AG10803 (cell line): ENCODE measurements around the gene ZXDB.
"Not testable (repeated sequence)": the region's sequence is repeated elsewhere in the genome, so short reads cannot be mapped to it uniquely, and the experiment has no call there.

Experiments used
- DNase-seq: peaks from one replicate; pipeline ENCODE4 v3.0.0; 2010; ENCODE audit warnings: low read depth
- H3K4me3 ChIP-seq: 2 replicates; pipeline ENCODE4 v1.5.1; 2011; ENCODE audit warnings: mild to moderate bottlenecking, low read length, control low read depth
- CTCF ChIP-seq: conservative IDR thresholded peaks from 2 replicates; pipeline ENCODE4 v1.5.1; 2011; ENCODE audit warnings: mild to moderate bottlenecking, low read length, control low read depth, inconsistent platforms

Gene ZXDB

GRCh38 chrX:57587607-57588006, 4.2 kb upstream of the ZXDB start:
- no peak overlapping the region for H3K4me3 ChIP-seq
- no peak for TF ChIP-seq CTCF
- DNase-seq: no peak

DNA sequence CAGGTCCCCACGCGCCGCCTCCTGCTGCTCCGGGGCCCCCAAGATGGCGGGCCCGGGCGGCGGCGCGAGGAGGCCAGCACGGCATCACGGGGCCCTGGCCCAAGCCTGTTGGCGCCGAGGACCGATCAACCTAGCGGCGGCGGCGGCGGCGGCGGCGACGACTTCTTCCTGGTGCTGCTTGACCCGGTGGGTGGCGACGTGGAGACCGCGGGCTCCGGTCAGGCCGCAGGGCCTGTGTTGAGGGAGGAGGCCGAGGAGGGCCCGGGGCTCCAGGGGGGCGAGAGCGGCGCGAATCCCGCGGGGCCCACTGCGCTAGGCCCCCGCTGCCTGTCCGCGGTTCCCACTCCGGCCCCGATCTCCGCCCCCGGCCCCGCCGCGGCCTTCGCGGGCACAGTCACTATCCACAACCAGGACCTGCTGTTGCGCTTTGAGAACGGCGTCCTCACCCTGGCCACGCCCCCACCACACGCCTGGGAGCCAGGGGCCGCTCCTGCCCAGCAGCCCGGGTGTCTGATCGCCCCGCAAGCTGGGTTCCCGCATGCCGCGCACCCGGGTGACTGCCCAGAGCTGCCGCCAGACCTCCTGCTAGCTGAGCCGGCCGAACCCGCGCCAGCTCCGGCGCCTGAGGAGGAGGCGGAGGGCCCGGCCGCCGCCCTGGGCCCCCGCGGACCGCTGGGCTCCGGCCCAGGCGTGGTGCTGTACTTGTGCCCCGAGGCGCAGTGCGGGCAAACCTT, 516 bp downstream of the ZXDB start:
- peak; percentile 16 for DNase-seq
- peak overlapping the region; percentile 49 for H3K4me3 ChIP-seq

GRCh38 chrX:57592894-57593215, 1.0 kb downstream of the ZXDB start:
- peak; percentile 16 for DNase-seq
- H3K4me3 ChIP-seq: peak overlapping the region; percentile 49
- TF ChIP-seq CTCF: peak; percentile 14; the same call in 1 of the 2 replicates

DNA sequence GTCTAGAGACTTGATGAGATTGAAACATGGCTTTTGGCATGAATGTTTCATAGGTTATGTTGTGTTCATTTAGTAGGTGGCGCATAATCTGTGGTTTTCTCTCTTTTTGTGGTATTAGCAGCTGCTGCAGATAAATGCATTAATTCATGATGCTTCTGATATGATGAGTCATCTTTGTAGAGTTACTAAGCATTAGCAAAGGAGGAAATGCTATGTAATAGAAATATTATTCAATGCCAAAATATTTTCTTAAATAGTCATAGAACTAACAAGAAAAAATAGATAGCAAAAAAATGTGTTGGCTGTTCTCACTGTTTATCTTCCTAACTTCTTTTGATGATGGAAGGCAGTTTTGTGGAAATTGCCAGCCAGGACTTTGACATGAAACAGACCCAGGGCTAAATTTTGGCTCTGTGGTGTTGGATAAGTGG, 3.6 kb downstream of the ZXDB start:
- H3K4me3 ChIP-seq: no peak overlapping the region; the same call in 1 of the 2 replicates
- no peak for TF ChIP-seq CTCF
- DNase-seq: peak; percentile 83

GRCh38 chrX:57596109-57596508, 4.3 kb downstream of the ZXDB start:
- no peak overlapping the region; the same call in 1 of the 2 replicates for H3K4me3 ChIP-seq
- no peak for DNase-seq
- no peak for TF ChIP-seq CTCF

- H3K4me3 ChIP-seq: no peak overlapping the region
- DNase-seq: no peak
- no peak for TF ChIP-seq CTCF
These were observed 4.7 kb downstream of the ZXDB start for GRCh38 chrX:57596516-57596915.

GRCh38 chrX:57607295-57608187, 15.7 kb downstream of the ZXDB start:
- H3K4me3 ChIP-seq: no peak overlapping the region
- TF ChIP-seq CTCF: no peak
- no peak for DNase-seq

DNA sequence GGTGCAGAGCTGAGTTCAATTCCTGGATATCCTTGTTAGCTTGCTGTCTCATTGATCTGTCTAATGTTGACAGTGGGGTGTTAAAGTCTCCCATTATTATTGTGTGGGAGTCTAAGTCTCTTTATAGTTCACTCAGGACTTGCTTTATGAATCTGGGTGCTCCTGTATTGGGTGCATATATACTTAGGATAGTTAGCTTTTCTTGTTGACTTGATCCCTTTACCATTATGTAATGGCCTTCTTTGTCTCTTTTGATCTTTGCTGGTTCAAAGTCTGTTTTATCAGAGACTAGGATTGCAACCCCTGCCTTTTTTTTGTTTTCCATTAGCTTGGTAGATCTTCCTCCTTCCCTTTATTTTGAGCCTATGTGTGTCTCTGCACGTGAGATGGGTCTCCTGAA, 21.5 kb downstream of the ZXDB start:
- not testable (repeated sequence) for DNase-seq, H3K4me3 ChIP-seq

GRCh38 chrX:57629438-57629837, 37.6 kb downstream of the ZXDB start:
- H3K4me3 ChIP-seq, DNase-seq: not testable (repeated sequence)
